C4-2B (cell line): ENCODE data around the gene SLC24A4.

Experiments used
- H3K27ac ChIP-seq: fragments of 450-650 bp; 2 replicates; pipeline ENCODE4 v1.5.1; 2017
- ZFX ChIP-seq: fragments of 450-650 bp; IDR thresholded peaks from 2 replicates; pipeline ENCODE4 v1.6.1; 2017
- TF ChIP-seq, protein P1 (sequence below): fragments of 450-650 bp; conservative IDR thresholded peaks from 2 replicates; pipeline ENCODE4 v1.5.1; 2017; ENCODE audit warnings: mild to moderate bottlenecking

SLC24A4 gene

GRCh38 chr14:92502541-92503286 lies 179.7 kb downstream of the SLC24A4 start:
- no peak overlapping the region for H3K27ac ChIP-seq
- no peak for TF ChIP-seq ZFX
- TF ChIP-seq, protein P1, sequence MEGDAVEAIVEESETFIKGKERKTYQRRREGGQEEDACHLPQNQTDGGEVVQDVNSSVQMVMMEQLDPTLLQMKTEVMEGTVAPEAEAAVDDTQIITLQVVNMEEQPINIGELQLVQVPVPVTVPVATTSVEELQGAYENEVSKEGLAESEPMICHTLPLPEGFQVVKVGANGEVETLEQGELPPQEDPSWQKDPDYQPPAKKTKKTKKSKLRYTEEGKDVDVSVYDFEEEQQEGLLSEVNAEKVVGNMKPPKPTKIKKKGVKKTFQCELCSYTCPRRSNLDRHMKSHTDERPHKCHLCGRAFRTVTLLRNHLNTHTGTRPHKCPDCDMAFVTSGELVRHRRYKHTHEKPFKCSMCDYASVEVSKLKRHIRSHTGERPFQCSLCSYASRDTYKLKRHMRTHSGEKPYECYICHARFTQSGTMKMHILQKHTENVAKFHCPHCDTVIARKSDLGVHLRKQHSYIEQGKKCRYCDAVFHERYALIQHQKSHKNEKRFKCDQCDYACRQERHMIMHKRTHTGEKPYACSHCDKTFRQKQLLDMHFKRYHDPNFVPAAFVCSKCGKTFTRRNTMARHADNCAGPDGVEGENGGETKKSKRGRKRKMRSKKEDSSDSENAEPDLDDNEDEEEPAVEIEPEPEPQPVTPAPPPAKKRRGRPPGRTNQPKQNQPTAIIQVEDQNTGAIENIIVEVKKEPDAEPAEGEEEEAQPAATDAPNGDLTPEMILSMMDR: no peak

- H3K27ac ChIP-seq: peak overlapping the region; percentile 9; the same call in 1 of the 2 replicates
- TF ChIP-seq, protein P1: no peak
- TF ChIP-seq ZFX: no peak
Observed at GRCh38 chr14:92503756-92504491, 181.0 kb downstream of the SLC24A4 start.

- H3K27ac ChIP-seq: no peak overlapping the region
- TF ChIP-seq ZFX: no peak
- TF ChIP-seq, protein P1: no peak
Observed at GRCh38 chr14:92505826-92506225, 182.9 kb downstream of the SLC24A4 start.

DNA sequence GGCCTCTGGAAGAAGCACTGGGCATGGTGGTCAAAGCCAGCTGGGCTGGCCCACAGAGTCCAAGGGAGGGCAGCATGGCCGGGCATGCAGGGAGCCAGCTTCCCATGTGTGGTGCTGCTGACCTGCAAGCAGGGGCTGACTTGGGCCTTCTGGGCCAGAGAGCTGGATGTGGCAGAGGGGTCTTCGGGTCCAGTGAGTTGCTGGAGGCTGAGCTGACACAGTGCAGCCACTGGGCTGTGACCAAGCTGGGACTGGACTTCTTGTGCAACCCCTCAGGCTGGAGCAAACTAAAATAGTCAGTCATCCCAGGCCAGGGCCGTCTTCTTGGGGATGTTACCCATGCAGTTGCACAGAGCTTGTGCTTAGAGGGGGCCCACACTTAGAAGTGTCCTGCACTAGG lies 183.3 kb downstream of the SLC24A4 start:
- H3K27ac ChIP-seq: no peak overlapping the region
- no peak for TF ChIP-seq ZFX

- no peak overlapping the region for H3K27ac ChIP-seq
- no peak for TF ChIP-seq ZFX
- TF ChIP-seq, protein P1: no peak
Observed at GRCh38 chr14:92507174-92507768, 184.3 kb downstream of the SLC24A4 start.

DNA sequence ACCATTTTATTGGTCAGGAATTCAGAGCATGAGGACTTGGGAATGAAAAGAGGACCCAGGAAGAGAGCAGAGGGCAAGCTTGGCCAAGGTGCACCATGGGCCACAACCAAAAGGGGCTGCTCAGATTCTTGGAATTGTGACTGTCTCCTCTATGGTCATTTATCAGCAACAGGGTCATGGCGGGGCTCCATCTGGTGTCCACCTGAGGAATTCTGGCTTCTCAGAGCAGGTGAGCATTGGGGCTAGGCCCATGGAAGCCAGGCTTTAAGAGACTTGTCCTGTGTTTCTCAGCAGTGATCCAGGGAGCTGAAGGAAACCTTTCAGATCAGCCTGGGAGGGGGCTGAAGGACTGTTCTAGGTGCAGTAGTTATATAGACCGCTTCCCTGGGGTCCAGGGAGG lies 188.0 kb downstream of the SLC24A4 start:
- no peak overlapping the region for H3K27ac ChIP-seq
- TF ChIP-seq ZFX: no peak
- TF ChIP-seq, protein P1: no peak

DNA sequence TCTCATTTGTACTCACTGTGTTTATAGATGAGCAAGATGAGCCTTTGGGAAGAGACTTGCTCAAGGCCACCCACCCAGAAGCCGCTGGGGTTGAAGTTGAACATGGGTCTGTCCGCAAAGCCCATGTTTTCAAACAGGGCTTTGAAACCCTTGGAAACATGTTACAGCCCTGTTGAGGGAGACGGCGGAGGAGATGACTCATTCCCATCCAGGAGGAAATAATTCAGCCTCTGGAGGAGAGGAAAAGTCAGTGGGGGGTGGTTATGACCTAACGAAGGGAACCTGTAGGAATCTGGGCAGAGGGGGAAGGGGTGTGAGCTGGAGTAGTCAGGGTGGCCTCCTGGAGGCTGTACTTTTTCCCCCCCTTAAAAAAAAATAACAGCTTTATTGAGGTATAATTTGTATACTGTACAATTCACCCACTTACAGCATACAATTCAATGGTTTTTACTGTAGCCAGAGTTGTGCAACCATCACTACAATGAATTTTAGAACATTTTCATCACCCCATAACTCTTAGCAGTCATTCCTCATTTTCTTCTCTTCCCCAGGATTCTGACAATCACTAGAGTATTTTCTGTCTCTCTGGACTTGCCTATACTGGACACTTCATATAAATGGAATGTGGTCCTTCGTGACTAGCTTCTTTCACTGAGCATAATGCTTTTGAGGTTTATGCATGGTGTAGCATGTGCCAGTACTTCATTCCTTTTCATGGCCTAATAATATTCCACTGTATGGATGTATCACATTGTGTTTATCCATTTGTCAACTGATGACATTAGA lies 188.7 kb downstream of the SLC24A4 start:
- no peak overlapping the region for H3K27ac ChIP-seq
- no peak for TF ChIP-seq ZFX
- TF ChIP-seq, protein P1: no peak
